SJSA1 (cell line): Measurements from ENCODE around the gene TSPAN5. TPM values are rescaled to one million over a fixed set of nuclear protein-coding genes. Genes with fewer than 3 reads are reported as not detected.

Experiments
- DNase-seq, 2 experiments: peaks; one replicate each; pipeline ENCODE4 v3.0.0-alpha.2; 2015 to 2020; ENCODE audit warnings: low spot score in 2 of 2, low read depth in 1 of 2
- H3K27ac ChIP-seq: fragments of 250-450 bp; sonication (Bioruptor Pico); 2 replicates; pipeline ENCODE4 v1.5.1; 2020; ENCODE audit warnings: mild to moderate bottlenecking, moderate library complexity
- H3K27me3 ChIP-seq: fragments of 250-450 bp; sonication (Bioruptor Pico); replicated peaks from 2 replicates; pipeline ENCODE4 v1.5.1; 2020; ENCODE audit warnings: mild to moderate bottlenecking, moderate library complexity
- H3K36me3 ChIP-seq: fragments of 250-450 bp; sonication (Bioruptor Pico); 2 replicates; pipeline ENCODE4 v1.5.1; 2020; ENCODE audit warnings: mild to moderate bottlenecking
- H3K4me1 ChIP-seq: fragments of 250-450 bp; sonication (Bioruptor Pico); replicated peaks from 2 replicates; pipeline ENCODE4 v1.6.1; 2021; ENCODE audit warnings: mild to moderate bottlenecking
- H3K4me3 ChIP-seq: fragments of 250-450 bp; sonication (Bioruptor Pico); 2 replicates; pipeline ENCODE4 v1.5.1; 2020; ENCODE audit warnings: mild to moderate bottlenecking
- H3K9me3 ChIP-seq: fragments of 250-450 bp; sonication (Bioruptor Pico); replicated peaks from 2 replicates; pipeline ENCODE4 v1.5.1; 2020; ENCODE audit warnings: mild to moderate bottlenecking
- total RNA-seq: library from RNA; depleted of rRNA; stranded (reverse); fragments of >200 nt; shearing (Covaris generic); gene quantifications from 2 replicates; pipeline ENCODE4 v1.2.3, GENCODE V29; 2014

TSPAN5 gene
- total RNA-seq, 1 experiment from 2014 or later: 20.0 TPM

DNA sequence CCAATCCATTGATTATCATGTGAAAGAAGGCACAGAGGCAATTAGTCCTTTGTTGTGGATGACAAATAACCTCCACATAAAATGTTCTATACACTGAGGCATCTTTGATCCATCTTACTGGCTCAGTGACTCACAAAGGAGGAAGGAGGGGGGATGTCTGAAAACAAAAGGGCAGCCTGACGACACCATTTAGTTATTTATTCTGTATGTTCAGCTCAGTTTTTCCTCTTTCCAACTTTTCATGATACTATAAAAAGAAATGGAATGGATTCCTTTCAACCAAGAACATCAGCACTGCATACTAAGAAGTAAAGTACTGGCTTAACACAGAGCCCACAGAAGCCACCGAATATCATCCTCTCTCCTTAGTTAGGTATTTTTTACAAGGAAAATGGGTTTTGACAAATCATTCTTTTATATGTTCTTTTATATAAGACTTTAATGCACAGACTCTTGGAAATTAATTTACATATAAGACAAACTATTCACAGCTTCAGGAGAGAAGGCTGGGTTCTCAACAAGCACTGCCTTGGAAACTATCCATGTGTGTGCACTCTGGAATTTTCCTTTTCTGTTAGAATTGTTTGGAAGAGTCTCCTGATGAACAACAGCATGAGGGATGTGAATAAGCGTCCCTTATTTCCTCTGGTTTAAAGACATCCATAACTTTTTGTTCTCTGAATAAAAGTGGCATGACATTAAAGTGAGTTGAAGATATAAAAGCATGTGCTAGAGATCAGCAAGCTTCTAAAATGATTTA, 135.6 kb downstream of the TSPAN5 start:
- Histone ChIP-seq H3K4me3 (no peak overlapping the region), H3K27me3 (no peaks in the 10 kb centered on the region), H3K4me1 (peaks cover 65% of the 10 kb centered on the region), H3K9me3 (no peaks in the 10 kb centered on the region), H3K27ac (peak overlapping the region; percentile 82), H3K36me3 (no peaks in the 10 kb centered on the region)
- peak; percentile 64 to 84 for DNase-seq

DNA sequence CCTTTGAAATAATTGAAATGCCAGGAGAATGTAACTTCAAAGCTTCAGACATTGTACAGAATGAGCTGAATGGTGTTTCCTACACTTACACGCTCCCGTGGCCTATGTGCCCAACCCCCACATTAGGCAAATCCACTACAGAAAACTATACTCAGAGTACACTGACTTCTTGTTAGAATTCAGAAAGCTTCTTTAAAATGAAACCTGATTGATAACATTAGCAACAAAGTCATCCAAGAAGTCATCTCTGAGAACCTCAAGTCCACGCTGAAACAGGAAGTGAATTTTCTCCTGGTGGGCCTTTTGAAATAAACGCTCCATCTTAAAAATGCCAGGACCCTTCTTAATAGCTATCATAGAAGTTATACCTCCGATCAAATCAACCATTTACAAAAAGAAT, 136.3 kb downstream of the TSPAN5 start:
- H3K36me3 ChIP-seq: no peaks in the 10 kb centered on the region
- peak overlapping the region; percentile 82 for H3K27ac ChIP-seq
- H3K4me1 ChIP-seq: peaks cover 73% of the 10 kb centered on the region
- no peaks in the 10 kb centered on the region for H3K27me3 ChIP-seq
- no peaks in the 10 kb centered on the region for H3K9me3 ChIP-seq
- no peak for DNase-seq
- H3K4me3 ChIP-seq: no peak overlapping the region

DNA sequence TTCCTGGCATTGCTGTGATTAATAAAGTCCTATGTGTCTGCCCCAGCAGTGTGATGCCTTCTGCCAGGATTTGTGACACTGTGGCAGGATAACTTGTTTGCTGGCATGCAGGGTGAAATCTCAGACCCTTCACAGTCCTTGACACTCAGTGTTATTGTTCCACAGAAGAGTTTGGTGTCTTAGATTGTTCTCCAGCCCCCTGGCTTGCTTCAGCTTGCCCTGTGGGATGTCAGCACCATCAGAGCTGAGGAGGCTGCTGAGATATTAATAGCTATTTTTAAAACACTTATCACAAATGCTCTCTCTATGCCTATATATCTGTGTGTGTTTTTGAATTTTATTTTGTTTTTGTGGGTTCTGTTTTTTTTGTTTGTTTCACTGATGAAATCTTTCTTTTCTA, 136.9 kb downstream of the TSPAN5 start:
- H3K9me3 ChIP-seq: no peaks in the 10 kb centered on the region
- no peak for DNase-seq
- H3K4me3 ChIP-seq: no peak overlapping the region
- H3K27me3 ChIP-seq: no peaks in the 10 kb centered on the region
- no peaks in the 10 kb centered on the region for H3K36me3 ChIP-seq
- peaks cover 79% of the 10 kb centered on the region for H3K4me1 ChIP-seq
- peak overlapping the region; percentile 82 for H3K27ac ChIP-seq

DNA sequence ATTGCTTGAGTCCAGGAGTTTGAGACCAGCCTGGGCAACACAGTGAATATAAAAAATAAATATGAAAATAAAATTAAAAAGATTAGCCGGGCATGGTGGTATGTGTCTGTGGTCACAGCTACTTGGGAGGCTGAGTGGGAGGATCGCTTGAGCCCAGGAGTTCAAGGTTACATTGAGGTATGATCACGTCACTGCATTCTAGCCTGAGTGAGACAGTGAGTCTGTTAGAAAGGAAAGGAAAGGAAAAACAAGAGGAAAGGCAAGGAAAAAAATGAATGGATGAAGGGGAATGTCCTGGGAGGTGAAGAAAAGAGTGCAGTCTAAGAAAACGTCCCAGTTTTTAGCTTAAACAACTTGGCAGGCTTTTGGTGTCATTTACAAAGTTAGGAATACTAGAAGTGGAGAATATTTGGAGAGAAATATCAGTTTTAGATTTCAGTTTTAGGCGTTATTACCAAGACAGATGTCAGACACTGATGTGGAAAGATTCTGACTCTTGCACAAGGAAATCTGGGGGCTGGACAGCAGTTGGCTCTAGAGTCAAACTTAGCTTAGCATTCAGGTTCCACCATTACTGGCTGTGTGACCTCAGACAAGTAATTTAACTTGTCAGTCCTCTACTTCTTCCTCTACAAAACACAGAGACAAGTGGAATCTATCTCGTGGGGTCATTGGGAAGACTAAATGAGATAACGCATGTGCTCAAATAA, 139.0 kb downstream of the TSPAN5 start:
- H3K27ac ChIP-seq: peak overlapping the region; percentile 85
- H3K9me3 ChIP-seq: no peaks in the 10 kb centered on the region
- H3K36me3 ChIP-seq: no peaks in the 10 kb centered on the region
- peaks cover 88% of the 10 kb centered on the region for H3K4me1 ChIP-seq
- no peak overlapping the region for H3K4me3 ChIP-seq
- no peaks in the 10 kb centered on the region for H3K27me3 ChIP-seq
- DNase-seq: peak; percentile 60 to 63

DNA sequence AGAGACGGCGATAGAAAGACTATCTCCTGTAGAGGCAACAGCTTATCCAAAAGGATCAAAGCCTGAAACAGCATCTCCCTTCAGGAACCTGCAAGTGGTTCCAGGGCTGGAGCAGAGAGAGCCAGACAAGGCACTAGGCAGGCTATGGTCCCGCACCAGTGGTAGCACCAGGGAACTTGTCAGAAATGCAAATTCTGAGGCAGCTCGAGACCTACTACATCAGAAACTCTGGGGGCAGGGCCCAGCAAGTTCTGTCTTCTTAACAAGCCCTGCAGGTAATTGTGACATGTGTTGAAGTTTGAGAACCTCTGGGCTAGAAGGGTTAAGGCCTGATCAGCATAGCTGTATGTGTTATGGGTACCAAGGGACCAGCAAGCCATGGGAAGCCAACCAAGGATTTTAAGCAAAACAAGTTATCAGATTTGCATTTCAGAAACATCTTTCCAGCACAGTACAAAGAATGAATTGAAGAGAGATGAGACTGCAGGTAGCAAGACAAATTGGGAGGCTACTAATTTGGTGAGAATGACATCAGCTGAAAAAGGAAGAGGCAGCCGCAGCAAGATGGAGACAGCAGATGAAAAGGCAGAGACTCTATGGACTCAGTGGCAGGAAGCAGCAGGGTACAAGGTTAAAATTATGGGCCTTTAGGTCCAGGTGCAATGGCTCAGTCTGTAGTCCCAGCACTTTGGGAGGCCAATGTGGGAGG, 139.7 kb downstream of the TSPAN5 start:
- Histone ChIP-seq H3K9me3 (no peaks in the 10 kb centered on the region), H3K27me3 (no peaks in the 10 kb centered on the region), H3K4me3 (no peak overlapping the region), H3K27ac (peak overlapping the region; percentile 85), H3K36me3 (no peaks in the 10 kb centered on the region), H3K4me1 (peaks cover 81% of the 10 kb centered on the region)
- DNase-seq: no peak

DNA sequence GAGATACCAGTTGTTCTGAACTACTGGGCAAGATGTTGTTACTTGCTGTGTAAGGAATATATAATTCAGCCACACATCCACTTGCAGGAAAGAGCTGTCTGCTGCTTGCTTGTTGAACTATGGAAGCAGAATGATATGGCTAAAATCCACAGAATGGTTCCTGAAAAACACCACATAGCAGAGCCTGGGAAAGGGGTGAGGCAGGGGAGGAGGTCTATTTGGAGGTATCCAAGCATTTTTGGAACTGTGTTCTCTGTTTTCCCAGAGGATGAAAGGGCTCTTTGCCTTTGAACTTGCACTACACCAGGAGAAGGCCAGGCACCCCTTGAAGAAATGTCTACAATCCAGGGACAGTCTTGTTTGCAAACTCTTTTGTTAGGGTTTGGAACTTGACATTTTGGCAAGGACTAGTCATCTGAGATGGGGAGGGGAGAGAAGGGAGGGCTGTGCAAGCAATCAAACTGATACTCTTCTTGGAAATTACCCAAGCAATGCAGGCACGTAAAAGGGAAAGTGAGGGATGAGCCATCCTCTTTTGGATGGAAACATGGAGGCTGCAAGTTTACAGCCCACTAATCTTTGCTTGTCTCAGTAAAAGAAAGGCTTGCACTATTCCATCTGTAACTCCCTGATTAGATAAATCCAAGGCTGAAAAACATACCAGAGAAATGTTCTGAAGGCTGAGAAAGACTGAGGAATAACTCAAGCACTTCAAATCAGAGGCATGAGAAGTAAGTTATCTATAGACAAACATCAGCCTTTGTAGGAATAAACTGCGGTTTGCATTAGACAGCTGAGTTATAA, 141.0 kb downstream of the TSPAN5 start:
- Histone ChIP-seq H3K4me3 (no peak overlapping the region), H3K4me1 (peaks cover 68% of the 10 kb centered on the region), H3K9me3 (no peaks in the 10 kb centered on the region), H3K36me3 (no peaks in the 10 kb centered on the region), H3K27ac (peak overlapping the region; percentile 85; the same call in 1 of the 2 replicates), H3K27me3 (no peaks in the 10 kb centered on the region)
- DNase-seq: peak in 1 of 2 experiments; percentile 37

DNA sequence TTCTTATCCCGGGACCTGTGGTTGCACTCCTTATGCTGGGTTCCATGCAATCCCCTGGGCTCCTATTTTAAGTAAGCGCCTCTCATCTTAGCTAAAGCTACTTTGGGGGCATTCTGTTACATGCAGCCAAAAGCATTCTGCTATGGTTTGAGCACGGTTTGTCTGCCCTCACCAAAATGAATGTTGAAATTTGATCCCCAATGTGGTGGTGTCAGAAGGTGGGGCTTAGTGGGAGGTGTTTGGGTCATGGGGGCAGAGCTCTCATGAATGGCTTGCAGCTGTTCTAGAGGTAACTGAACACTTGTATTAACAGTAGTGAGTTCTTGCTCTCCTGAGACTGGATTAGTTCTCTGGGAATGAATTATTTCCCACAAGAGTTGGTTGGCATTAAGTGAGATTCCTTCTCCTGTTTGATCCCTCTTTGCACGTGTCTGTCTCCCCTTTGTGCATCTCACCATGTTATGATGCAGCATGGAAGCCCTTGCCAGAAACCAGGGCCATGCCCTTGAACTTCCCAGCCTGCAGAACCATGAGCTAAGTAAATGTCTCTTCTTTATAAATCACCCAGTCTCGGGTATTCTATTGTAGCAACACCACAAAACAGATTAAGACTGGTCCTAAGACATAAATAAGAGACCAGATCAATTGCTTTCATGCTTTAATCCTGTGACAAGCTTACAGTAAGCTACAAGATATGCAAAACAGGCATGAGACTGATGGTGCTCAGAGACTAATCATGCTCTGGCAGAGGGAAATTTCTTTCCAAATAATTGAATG, 141.8 kb downstream of the TSPAN5 start:
- H3K4me3 ChIP-seq: no peak overlapping the region
- no peak for DNase-seq
- H3K36me3 ChIP-seq: no peaks in the 10 kb centered on the region
- H3K9me3 ChIP-seq: no peaks in the 10 kb centered on the region
- H3K4me1 ChIP-seq: peaks cover 60% of the 10 kb centered on the region
- H3K27ac ChIP-seq: peak overlapping the region; percentile 85
- no peaks in the 10 kb centered on the region for H3K27me3 ChIP-seq

DNA sequence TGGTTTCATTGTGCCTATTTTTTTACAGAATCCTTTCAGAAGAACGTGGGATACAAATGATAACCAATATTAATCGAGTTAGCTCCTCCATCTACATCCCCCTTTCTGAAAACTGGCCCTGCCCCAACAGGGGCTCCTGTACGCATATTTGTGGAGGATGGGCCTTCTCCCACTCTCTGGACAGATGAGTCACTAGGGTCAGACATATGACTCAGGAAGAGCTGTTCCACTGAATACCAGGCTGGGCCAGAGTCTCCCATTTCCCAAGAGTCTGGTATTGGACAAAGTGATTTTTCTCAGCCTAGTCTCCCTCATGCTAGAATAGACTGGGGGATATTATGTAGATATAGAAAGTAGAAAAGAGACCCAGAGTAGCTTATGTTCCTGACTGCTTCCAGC, 142.4 kb downstream of the TSPAN5 start:
- Histone ChIP-seq H3K27me3 (no peaks in the 10 kb centered on the region), H3K4me1 (peaks cover 60% of the 10 kb centered on the region), H3K36me3 (no peaks in the 10 kb centered on the region), H3K4me3 (no peak overlapping the region), H3K27ac (peak overlapping the region; percentile 85), H3K9me3 (no peaks in the 10 kb centered on the region)
- peak; percentile 70 to 72 for DNase-seq

DNA sequence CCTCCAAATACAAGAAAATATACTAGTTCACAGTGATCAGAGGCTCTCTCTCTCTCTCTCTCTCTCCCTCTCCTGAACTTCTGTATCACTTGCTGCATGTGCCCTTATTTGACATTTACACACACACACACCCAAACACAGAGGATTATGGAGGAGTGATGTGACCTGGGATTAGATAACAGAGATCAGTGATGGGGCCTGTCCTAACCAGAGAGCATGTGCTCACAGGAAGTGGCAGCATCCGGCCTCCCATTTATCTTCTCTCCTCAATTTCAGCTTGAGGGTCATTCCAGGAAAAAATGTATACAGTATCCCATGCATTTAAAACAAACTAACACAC, 143.0 kb downstream of the TSPAN5 start:
- Histone ChIP-seq H3K4me1 (peaks cover 66% of the 10 kb centered on the region), H3K36me3 (no peaks in the 10 kb centered on the region), H3K9me3 (no peaks in the 10 kb centered on the region), H3K27ac (peak overlapping the region; percentile 85), H3K4me3 (no peak overlapping the region), H3K27me3 (no peaks in the 10 kb centered on the region)
- DNase-seq: no peak

DNA sequence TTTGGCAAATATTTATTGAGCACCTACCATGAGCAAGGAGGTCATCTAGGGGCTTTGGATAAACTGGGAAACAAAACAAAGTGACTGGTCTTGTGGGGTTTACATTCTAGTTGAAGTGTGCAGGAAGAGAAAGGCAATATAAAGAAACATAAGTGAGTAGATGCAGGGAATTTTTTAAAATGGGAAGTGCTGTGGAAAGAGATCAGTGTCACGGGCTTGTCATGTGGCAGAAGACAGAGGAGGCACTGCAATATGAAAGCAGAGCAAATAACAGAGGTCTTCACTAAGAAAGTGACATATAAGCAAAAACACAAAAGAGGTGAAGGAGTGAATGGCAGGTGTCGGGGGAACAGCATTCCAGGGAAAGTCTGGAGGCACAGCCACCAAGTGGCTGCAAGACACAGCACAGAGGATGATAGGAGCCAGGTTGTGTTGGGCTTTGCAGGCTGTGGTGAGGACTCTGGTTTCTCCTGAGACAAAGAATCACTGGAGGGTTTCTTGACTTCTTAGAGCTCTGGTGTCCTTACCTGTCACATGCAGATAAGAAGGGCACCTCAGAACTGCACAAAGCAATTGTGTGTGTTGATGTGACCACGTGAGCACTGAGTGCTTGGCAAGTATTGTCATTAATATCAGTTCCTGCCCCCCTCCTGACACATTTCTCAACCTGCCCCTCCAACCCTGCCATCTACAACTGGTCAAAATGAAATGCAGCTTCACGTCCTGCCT, 143.5 kb downstream of the TSPAN5 start:
- no peaks in the 10 kb centered on the region for H3K9me3 ChIP-seq
- no peaks in the 10 kb centered on the region for H3K36me3 ChIP-seq
- H3K27ac ChIP-seq: peak overlapping the region; percentile 85; the same call in 1 of the 2 replicates
- H3K4me1 ChIP-seq: peaks cover 67% of the 10 kb centered on the region
- no peak overlapping the region for H3K4me3 ChIP-seq
- no peaks in the 10 kb centered on the region for H3K27me3 ChIP-seq
- no peak for DNase-seq

DNA sequence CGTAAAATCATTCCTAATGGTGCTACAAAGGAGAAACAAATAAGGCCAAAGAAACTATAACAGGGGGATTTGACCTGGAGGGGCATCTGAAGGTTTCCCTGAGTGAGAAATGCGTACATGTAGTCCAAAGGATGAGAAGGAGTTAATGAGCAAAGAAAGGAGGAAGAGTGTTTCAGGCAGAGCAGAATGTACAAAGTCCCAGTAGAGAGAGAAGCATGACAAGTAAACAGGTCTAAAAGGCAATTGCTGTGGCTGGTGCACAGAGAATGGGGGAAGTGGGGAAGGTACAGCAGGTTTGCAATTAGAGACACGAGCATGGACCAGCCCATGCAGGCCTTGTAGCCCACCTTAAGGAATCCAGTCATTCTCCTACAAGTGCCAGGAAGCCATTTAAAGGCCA, 145.5 kb downstream of the TSPAN5 start:
- Histone ChIP-seq H3K4me3 (no peak overlapping the region), H3K4me1 (peaks cover 48% of the 10 kb centered on the region), H3K36me3 (no peaks in the 10 kb centered on the region), H3K9me3 (no peaks in the 10 kb centered on the region), H3K27me3 (no peaks in the 10 kb centered on the region), H3K27ac (no peak overlapping the region)
- no peak for DNase-seq

DNA sequence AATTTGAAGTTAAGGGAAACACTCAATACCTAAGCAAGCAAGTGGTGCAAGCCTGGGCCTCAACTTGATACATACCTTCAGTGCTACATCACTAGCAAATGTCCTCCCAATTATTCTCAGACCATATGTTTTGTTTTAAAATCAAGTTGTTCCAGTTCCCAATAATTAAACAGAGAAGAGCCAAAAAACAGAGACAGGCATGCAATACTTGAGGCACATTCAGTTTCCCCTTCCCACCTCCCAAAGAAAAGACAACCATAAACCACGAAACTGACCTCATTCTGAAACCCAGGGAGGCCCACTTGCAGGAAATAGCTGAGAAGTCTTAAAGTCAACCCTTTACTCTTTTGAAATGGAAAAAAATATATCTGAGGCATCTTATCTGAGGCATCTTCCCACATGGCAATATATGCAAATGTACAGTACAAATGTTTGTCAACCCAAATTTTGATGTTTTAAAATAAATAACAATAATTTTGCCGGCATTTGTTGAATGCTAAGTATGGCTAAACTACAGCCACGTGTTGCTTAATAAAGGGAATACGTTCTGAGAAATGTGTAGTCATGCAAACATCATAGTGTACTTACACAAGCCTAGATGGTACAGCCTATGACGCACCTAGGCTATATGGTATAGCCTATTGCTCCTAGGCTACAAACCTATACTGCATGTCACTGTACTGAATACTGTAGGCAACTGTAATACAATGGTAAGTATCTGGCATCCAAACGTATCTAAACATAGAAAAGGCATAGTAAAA, 147.5 kb downstream of the TSPAN5 start:
- Histone ChIP-seq H3K4me1 (peaks cover 28% of the 10 kb centered on the region), H3K9me3 (no peaks in the 10 kb centered on the region), H3K4me3 (no peak overlapping the region), H3K36me3 (no peaks in the 10 kb centered on the region), H3K27me3 (no peaks in the 10 kb centered on the region), H3K27ac (peak overlapping the region; percentile 50)
- peak in 1 of 2 experiments; percentile 55 for DNase-seq
